Transverse colon (tissue), 4 donors: ENCODE measurements around the gene UBR3.

Experiments used
- CTCF ChIP-seq, 5 experiments: fragments of 200-600 bp in 3 of 5; fragments of 450-650 bp in 2 of 5; sonication (generic) in 3 of 5; IDR thresholded peaks; 1 replicate in 2 of 5; 2 replicates in 3 of 5; pipeline ENCODE4 v1.5.1; 2016 to 2017; ENCODE audit warnings: antibody characterized with exemption in 5 of 5, inconsistent platforms in 3 of 5, mild to moderate bottlenecking in 2 of 5, moderate library complexity in 1 of 5
- EP300 ChIP-seq: sonication (generic); formaldehyde crosslinking; IDR thresholded peaks from one replicate; pipeline ENCODE4 v1.6.1; 2017; ENCODE audit warnings: antibody characterized with exemption, low read depth
- POLR2A ChIP-seq: fragments of 450-650 bp; IDR thresholded peaks from one replicate; pipeline ENCODE4 v1.6.1; 2016; ENCODE audit warnings: antibody characterized with exemption, mild to moderate bottlenecking, moderate library complexity
- POLR2AphosphoS5 ChIP-seq, 3 donors: sonication (generic); formaldehyde crosslinking; IDR thresholded peaks; one replicate each; pipeline ENCODE4 v1.6.1; 2016; ENCODE audit warnings: antibody characterized with exemption in 3 of 3

DNA sequence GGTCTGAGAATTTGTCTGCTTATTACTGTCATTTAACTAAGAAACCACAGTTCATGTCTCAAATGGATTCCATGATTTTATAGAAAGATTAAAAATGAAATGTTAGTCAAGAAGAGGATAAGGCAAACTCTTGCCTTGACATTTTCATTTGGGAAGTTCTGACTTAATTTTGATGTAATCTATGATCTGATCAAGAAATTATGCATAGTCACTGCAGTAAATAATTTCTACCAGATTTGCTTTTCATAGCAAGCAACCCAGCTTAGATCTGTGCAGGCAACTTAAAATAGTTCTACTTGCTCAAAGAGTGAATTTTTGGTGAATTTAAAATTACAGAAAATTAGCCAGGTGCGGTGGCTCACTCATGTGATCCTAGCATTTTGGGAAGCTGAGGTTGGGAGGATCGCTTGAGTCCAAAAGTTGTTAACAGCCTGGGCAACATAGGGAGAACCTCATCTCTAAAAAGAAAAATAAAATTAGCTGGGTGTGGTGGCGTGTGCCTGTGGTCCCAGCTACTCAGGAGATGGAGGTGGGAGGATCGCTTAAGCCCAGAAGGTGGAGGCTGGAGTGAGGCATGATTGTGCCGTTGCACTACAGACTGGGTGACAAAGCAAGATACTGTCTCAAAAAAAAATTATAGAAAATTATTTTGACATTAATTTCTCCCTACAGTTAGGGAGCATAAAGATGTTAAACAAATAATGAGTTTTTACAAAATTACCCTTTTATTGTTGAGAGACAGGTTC is 192.0 kb downstream of the UBR3 start:
- no peak for TF ChIP-seq POLR2AphosphoS5 (IDR thresholded peaks at IDR 0.05)
- no peak for TF ChIP-seq CTCF (IDR thresholded peaks at IDR 0.05)
- no peak for TF ChIP-seq EP300
- TF ChIP-seq POLR2A: no peak
